ENCODE results near the gene ZBTB7B. TPM values are rescaled to one million over a fixed set of nuclear protein-coding genes. Genes with fewer than 3 reads are reported as not detected.

Gene ZBTB7B
- total and polyA plus RNA-seq, 9 of the 15 experiments (the other 6 are each of a cell fraction or from before 2014, with no cell fraction given): 0.04 to 46.5 (median 15.2) TPM

DNA sequence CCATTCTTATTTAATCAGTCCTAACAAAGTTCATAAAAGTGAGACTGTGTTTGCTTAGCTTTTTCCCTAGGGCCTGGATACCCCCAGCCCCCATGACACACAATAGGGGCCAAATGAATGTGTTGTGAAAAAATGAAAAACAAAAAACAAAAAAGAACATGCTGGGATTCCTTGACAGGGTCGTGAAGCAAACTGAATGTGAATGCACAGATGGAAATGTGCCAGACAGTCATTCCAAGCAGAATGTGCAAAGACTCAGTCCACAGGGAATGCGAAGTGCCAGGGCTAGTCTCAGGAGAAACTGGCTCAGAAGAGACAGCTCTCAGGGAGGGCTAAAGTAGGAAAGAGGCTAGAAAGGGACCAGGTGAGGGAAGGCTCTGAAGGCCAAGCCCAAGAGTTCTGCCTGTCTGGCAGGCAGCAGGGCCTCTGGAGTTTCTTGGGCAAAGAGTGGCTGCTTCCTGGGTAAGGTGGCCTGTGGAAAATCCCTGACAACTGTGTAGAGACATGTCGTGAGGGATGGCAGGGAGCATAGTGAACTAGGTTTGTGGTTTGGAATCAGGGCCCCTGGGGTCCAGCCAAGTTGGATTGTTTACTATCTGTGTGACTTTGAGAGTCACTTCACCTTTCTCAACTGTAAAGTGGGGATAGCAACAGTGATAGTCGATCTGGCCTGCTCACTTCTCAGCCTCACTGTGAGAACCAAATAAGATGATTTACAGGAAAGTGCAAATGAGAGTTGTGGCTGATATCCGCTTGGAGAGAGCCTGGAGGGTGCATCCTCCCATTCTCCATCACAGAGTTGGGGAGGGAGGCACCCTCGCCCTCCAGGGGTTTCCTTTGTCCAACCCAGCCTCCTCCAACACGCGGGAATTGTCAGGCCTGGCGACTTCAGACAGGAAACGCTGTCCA lies 47.3 kb downstream of the ZBTB7B start (continued):
- TF ChIP-seq, protein P1, sequence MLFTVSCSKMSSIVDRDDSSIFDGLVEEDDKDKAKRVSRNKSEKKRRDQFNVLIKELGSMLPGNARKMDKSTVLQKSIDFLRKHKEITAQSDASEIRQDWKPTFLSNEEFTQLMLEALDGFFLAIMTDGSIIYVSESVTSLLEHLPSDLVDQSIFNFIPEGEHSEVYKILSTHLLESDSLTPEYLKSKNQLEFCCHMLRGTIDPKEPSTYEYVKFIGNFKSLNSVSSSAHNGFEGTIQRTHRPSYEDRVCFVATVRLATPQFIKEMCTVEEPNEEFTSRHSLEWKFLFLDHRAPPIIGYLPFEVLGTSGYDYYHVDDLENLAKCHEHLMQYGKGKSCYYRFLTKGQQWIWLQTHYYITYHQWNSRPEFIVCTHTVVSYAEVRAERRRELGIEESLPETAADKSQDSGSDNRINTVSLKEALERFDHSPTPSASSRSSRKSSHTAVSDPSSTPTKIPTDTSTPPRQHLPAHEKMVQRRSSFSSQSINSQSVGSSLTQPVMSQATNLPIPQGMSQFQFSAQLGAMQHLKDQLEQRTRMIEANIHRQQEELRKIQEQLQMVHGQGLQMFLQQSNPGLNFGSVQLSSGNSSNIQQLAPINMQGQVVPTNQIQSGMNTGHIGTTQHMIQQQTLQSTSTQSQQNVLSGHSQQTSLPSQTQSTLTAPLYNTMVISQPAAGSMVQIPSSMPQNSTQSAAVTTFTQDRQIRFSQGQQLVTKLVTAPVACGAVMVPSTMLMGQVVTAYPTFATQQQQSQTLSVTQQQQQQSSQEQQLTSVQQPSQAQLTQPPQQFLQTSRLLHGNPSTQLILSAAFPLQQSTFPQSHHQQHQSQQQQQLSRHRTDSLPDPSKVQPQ (CRISPR knock-in tag; IDR thresholded peaks at IDR 0.05; ENCODE audit: borderline replicate concordance): no peak
- TF ChIP-seq ZNF444 (CRISPR knock-in tag; IDR thresholded peaks at IDR 0.05): 0 out of 2 replicates have a peak, but pooled peaks have one; percentile 33
- peak; percentile 49; the same call in 1 of the 2 replicates for TF ChIP-seq ZNF76 (CRISPR knock-in tag; IDR thresholded peaks at IDR 0.05; ENCODE audit: borderline replicate concordance)
- no peak for TF ChIP-seq CBX8 (IDR thresholded peaks at IDR 0.05; ENCODE audit: borderline replicate concordance, extremely low read depth, low read depth, low read length, poor library complexity, severe bottlenecking)
- TF ChIP-seq EWSR1 (IDR thresholded peaks at IDR 0.05; ENCODE audit: borderline replicate concordance, low read depth, partially characterized antibody): no peak
- TF ChIP-seq ZNF561 (CRISPR knock-in tag; conservative IDR thresholded peaks at IDR 0.05): no peak
- peak; percentile 80 for TF ChIP-seq MECOM (CRISPR knock-in tag; IDR thresholded peaks at IDR 0.05)
- peak; percentile 80; the same call in 1 of the 2 replicates for TF ChIP-seq ZFX (CRISPR knock-in tag; IDR thresholded peaks at IDR 0.05)
- 0 out of 2 replicates have a peak, but pooled peaks have one; percentile 58 for TF ChIP-seq ZNF584 (CRISPR knock-in tag; IDR thresholded peaks at IDR 0.05; ENCODE audit: low read depth)
- TF ChIP-seq, protein P2, sequence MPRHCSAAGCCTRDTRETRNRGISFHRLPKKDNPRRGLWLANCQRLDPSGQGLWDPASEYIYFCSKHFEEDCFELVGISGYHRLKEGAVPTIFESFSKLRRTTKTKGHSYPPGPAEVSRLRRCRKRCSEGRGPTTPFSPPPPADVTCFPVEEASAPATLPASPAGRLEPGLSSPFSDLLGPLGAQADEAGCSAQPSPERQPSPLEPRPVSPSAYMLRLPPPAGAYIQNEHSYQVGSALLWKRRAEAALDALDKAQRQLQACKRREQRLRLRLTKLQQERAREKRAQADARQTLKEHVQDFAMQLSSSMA (CRISPR knock-in tag; IDR thresholded peaks at IDR 0.05): no peak
- TF ChIP-seq, protein P3, sequence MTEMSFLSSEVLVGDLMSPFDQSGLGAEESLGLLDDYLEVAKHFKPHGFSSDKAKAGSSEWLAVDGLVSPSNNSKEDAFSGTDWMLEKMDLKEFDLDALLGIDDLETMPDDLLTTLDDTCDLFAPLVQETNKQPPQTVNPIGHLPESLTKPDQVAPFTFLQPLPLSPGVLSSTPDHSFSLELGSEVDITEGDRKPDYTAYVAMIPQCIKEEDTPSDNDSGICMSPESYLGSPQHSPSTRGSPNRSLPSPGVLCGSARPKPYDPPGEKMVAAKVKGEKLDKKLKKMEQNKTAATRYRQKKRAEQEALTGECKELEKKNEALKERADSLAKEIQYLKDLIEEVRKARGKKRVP (CRISPR knock-in tag; IDR thresholded peaks at IDR 0.05): peak; percentile 55; the same call in 1 of the 2 replicates
- TF ChIP-seq ZNF12 (CRISPR knock-in tag; IDR thresholded peaks at IDR 0.05): no peak
- TF ChIP-seq ELF1 (tag; IDR thresholded peaks at IDR 0.05): 0 out of 2 replicates have a peak, but pooled peaks have one; percentile 12
- TF ChIP-seq POLR3G (IDR thresholded peaks at IDR 0.05; ENCODE audit: extremely low read depth, insufficient read length, insufficient replicate concordance): no peak
- TF ChIP-seq ZKSCAN8 (CRISPR knock-in tag; IDR thresholded peaks at IDR 0.05): no peak
- TF ChIP-seq ZNF311 (CRISPR knock-in tag; IDR thresholded peaks at IDR 0.05): peak; percentile 56; the same call in 1 of the 2 replicates
- no peak for TF ChIP-seq MAFK (IDR thresholded peaks at IDR 0.05; ENCODE audit: low read length)
- 0 out of 2 replicates have a peak, but pooled peaks have one; percentile 25 for TF ChIP-seq PYGO2 (tag; IDR thresholded peaks at IDR 0.05)
- 0 out of 2 replicates have a peak, but pooled peaks have one; percentile 58 for TF ChIP-seq RHOXF2B (CRISPR knock-in tag; conservative IDR thresholded peaks at IDR 0.05)

Measured in K562 (cell line).